ENCODE measurements around the gene PNPO. TPM values are rescaled to one million over a fixed set of nuclear protein-coding genes. Genes with fewer than 3 reads are reported as not detected.
A peak's percentile ranks its signal among the peaks of the same experiment; 100 is the strongest.

Gene PNPO
- polyA plus RNA-seq, 1 donor (not counting 4 experiments of a cell fraction or from before 2014, with no cell fraction given) = 35.5 TPM

DNA sequence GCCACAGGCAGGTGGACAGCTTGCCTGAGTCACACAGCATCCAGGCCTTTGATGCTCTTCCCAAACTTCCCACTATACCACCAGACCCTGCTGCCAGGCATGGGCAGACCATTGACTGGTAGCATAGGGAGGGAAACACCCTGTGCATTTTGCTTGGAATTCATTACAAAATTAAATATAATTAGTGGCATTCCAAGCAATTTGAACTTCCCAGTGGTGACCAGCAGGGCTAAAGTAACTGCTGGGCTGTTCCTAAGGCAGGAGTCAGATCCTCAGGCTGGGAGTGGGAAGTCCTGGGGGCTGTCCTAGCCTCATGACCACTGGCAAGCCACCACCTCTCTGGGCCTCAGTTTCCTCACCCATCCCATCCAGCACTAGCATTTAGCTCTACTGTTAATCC, 12.5 kb downstream of the PNPO start:
- H3K4me1 ChIP-seq (ENCODE audit: control insufficient read depth, extremely low read depth, insufficient read depth, low read length) = peaks cover 22% of the 10 kb centered on the region
- no peaks in the 10 kb centered on the region for H4K20me1 ChIP-seq (ENCODE audit: control insufficient read depth, extremely low read depth, insufficient read depth, low read length)
- dilution Hi-C loops (cut with MboI; ENCODE audit: extremely low pct_ligation_motif_present, low sequenced_read_pairs) = no loop called here
- no peak overlapping the region for H3K4me3 ChIP-seq (ENCODE audit: control insufficient read depth in 2 of 3, extremely low read depth in 1 of 3, insufficient read depth in 2 of 3, low read depth in 1 of 3, low read length in 3 of 3)
- TF ChIP-seq EZH2 (IDR thresholded peaks at IDR 0.05; ENCODE audit: low read length) = no peak
- TF ChIP-seq, protein P1, sequence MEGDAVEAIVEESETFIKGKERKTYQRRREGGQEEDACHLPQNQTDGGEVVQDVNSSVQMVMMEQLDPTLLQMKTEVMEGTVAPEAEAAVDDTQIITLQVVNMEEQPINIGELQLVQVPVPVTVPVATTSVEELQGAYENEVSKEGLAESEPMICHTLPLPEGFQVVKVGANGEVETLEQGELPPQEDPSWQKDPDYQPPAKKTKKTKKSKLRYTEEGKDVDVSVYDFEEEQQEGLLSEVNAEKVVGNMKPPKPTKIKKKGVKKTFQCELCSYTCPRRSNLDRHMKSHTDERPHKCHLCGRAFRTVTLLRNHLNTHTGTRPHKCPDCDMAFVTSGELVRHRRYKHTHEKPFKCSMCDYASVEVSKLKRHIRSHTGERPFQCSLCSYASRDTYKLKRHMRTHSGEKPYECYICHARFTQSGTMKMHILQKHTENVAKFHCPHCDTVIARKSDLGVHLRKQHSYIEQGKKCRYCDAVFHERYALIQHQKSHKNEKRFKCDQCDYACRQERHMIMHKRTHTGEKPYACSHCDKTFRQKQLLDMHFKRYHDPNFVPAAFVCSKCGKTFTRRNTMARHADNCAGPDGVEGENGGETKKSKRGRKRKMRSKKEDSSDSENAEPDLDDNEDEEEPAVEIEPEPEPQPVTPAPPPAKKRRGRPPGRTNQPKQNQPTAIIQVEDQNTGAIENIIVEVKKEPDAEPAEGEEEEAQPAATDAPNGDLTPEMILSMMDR (optimal IDR thresholded peaks at IDR 0.05 in 1 of 3, IDR thresholded peaks at IDR 0.05 in 1 of 3, conservative IDR thresholded peaks at IDR 0.05 in 1 of 3; ENCODE audit: extremely low read depth in 1 of 3, insufficient read depth in 2 of 3, low read length in 3 of 3) = peak in 2 of 3 experiments; percentile 7 to 17
- H3K9me1 ChIP-seq (ENCODE audit: control insufficient read depth, extremely low read depth, insufficient read depth, low read length) = no peaks in the 10 kb centered on the region
- H3K27ac ChIP-seq (ENCODE audit: control insufficient read depth, insufficient read depth, low read length) = no peak overlapping the region
- no peak overlapping the region for H2AFZ ChIP-seq (ENCODE audit: control insufficient read depth, low read length)
- peaks cover 9 to 11% of the 10 kb centered on the region in 2 experiments for H3K36me3 ChIP-seq (ENCODE audit: control insufficient read depth in 2 of 2, extremely low read depth in 1 of 2, insufficient read depth in 2 of 2, low read length in 2 of 2)
- no peaks in the 10 kb centered on the region for H3K9me3 ChIP-seq (ENCODE audit: control insufficient read depth, low read depth, low read length)
- no peak overlapping the region for H3K9ac ChIP-seq (ENCODE audit: control insufficient read depth, extremely low read depth, insufficient read depth, low read length)
- no peak for DNase-seq (ENCODE audit: low read depth, low spot score)
- FAIRE-seq = no peak
- H3K4me2 ChIP-seq (ENCODE audit: control insufficient read depth, extremely low read depth, insufficient read depth, low read depth, low read length) = no peak overlapping the region
- H3K27me3 ChIP-seq (ENCODE audit: control insufficient read depth, extremely low read depth, insufficient read depth, low read length) = no peaks in the 10 kb centered on the region
- no peaks in the 10 kb centered on the region for H3K79me2 ChIP-seq (ENCODE audit: control insufficient read depth, insufficient read depth, low read length)

DNA sequence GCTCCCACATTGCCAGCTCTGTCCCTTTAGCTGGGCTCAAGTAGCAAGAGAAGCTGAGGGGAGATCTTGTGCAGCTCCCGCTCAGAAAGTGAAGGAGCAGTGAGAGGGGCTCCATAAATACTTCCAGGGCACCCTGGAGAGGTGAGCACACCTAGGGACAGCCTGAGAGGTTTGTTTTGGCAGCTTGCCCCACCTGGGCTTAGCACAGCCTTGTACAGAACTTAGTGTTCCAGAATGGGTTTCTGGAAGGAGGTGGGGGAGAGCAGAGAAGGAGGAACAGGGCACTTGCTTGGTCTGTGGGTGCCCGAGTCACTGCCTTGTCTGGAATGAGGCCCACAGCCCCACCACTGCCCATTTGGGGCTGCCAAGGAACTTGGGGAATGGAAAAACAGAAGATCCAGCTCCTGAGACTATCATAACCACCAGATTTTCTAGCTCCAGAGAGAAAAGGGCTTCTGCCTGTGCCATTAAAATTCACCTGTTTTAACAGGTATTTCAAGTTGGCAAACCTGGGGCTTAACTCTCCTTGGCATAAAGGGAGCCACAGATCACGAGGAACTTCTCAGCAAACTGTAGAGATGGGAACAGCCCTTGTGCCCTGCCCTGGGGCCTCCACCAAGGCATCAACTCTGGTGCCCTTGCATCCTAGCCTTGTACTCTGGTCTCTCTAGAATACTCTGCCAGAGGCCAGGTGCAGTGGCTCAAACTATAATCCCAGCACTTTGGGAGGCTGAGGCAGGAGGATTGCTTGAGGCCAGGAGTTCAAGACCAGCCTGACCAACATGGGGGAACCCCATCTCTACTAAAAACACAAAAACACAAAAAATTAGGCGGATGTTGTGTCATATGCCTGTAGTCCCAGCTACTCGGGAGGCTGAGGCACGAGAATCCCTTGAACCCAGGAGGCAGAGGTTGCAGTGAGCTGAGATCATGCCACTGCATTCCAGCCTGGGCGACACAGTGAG, 14.4 kb downstream of the PNPO start:
- H3K4me3 ChIP-seq (ENCODE audit: control insufficient read depth in 2 of 3, extremely low read depth in 1 of 3, insufficient read depth in 2 of 3, low read depth in 1 of 3, low read length in 3 of 3) = no peak overlapping the region
- dilution Hi-C loops (cut with MboI; ENCODE audit: extremely low pct_ligation_motif_present, low sequenced_read_pairs) = no loop called here
- no peak overlapping the region for H2AFZ ChIP-seq (ENCODE audit: control insufficient read depth, low read length)
- no peaks in the 10 kb centered on the region for H3K9me3 ChIP-seq (ENCODE audit: control insufficient read depth, low read depth, low read length)
- FAIRE-seq (no peak), DNase-seq (ENCODE audit: low read depth, low spot score) (no peak)
- no peaks in the 10 kb centered on the region for H4K20me1 ChIP-seq (ENCODE audit: control insufficient read depth, extremely low read depth, insufficient read depth, low read length)
- no peaks in the 10 kb centered on the region for H3K79me2 ChIP-seq (ENCODE audit: control insufficient read depth, insufficient read depth, low read length)
- H3K4me1 ChIP-seq (ENCODE audit: control insufficient read depth, extremely low read depth, insufficient read depth, low read length) = peaks cover 11% of the 10 kb centered on the region
- H3K9me1 ChIP-seq (ENCODE audit: control insufficient read depth, extremely low read depth, insufficient read depth, low read length) = no peaks in the 10 kb centered on the region
- H3K36me3 ChIP-seq (ENCODE audit: control insufficient read depth in 2 of 2, extremely low read depth in 1 of 2, insufficient read depth in 2 of 2, low read length in 2 of 2) = peaks cover 0 to 1% of the 10 kb centered on the region in 2 experiments
- H3K4me2 ChIP-seq (ENCODE audit: control insufficient read depth, extremely low read depth, insufficient read depth, low read depth, low read length) = no peak overlapping the region
- no peak for TF ChIP-seq EZH2 (IDR thresholded peaks at IDR 0.05; ENCODE audit: low read length)
- TF ChIP-seq, protein P1 (optimal IDR thresholded peaks at IDR 0.05 in 1 of 3, IDR thresholded peaks at IDR 0.05 in 1 of 3, conservative IDR thresholded peaks at IDR 0.05 in 1 of 3; ENCODE audit: extremely low read depth in 1 of 3, insufficient read depth in 2 of 3, low read length in 3 of 3) = no peak
- H3K27ac ChIP-seq (ENCODE audit: control insufficient read depth, insufficient read depth, low read length) = no peak overlapping the region
- no peak overlapping the region for H3K9ac ChIP-seq (ENCODE audit: control insufficient read depth, extremely low read depth, insufficient read depth, low read length)
- no peaks in the 10 kb centered on the region for H3K27me3 ChIP-seq (ENCODE audit: control insufficient read depth, extremely low read depth, insufficient read depth, low read length)

Measured in keratinocyte (primary cell).